HG02870 (cell line): ENCODE measurements around the gene MAP2K3.

Experiments
- ATAC-seq: cut with Tn5 transposase; IDR thresholded peaks from one replicate; pipeline ENCODE4 v1.9.1; 2021; ENCODE audit warnings: mild to moderate bottlenecking, moderate library complexity; ENCODE audit not compliant: unreplicated experiment

The MAP2K3 gene

GRCh38 chr17:21284319-21285163, at the start of gene MAP2K3:
TSS of gene MAP2K3 (plus strand) at chr17:21284711. CDS start at chr17:21284921, 210 bp downstream.
- ATAC-seq: peak; percentile 80

GRCh38 chr17:21235921-21236320, 48.6 kb upstream of the MAP2K3 start:
- ATAC-seq: no peak

DNA sequence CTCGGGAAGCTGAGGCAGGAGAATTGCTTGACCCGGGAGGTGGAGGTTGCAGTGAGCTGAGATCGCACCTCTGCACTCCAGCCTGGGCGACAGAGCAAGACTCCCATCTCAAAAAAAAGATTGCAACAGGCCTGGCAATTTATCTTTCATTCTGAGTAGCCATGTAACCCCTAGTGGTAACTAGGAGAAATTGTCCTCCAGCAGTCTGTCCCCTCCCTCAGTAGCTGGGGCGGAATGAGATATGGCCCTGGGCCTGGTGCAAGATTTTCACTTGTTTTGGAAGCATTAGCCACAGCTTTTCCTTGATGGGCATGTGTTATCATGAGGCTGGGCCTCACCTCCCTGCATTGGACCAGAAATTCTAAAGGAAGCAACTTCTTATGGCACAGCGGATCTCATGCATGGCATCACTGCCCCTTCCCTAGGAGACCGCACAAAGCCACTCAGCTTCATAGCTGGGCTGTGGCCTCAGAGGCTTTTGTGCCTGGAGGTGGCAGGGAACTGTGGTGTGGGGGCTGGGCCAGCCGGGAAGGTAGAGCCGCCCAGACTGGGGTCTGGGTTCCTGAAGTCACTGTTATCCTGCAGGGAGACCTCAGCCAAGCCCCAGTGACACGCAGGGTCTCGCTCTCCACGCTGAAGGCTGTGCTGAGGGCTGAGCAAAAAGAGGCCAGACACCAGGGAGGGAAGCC, 44.7 kb upstream of the MAP2K3 start:
- ATAC-seq: no peak

DNA sequence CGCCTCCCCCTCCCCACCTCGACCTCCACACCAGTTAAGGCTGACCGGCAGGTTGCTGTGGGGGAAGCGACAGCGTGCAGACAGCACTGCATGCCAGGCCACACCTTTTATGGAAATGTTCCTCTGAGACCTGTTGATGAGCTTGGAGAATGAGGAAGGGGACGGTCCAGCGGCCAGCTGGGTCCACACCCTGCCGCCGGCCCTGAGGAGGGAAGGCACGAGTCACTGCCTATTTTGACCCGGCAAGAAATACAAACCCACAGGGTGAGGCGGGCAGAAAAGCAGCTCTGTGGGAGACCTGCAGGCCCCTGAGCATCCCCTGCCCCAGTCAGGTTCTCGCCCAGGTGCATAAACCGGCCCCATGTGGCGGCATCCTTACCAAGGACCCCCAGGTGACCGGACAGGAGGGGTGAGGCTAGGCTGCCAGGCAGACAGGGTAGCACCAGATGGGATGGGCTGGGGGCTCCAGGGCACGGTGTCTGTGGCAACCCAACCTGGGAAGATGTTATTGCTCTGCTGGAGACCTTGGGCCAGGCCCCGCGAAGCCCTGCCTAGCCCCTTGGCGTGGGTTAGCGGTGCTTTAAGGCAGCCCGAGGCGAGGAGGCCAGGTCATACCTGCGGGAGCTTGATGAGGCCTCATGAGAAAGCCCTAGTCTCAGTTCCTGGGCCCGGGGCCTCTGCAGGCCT, 44.0 kb upstream of the MAP2K3 start:
- ATAC-seq: no peak

- no peak for ATAC-seq
Observed at GRCh38 chr17:21241564-21241963, 42.9 kb upstream of the MAP2K3 start.

DNA sequence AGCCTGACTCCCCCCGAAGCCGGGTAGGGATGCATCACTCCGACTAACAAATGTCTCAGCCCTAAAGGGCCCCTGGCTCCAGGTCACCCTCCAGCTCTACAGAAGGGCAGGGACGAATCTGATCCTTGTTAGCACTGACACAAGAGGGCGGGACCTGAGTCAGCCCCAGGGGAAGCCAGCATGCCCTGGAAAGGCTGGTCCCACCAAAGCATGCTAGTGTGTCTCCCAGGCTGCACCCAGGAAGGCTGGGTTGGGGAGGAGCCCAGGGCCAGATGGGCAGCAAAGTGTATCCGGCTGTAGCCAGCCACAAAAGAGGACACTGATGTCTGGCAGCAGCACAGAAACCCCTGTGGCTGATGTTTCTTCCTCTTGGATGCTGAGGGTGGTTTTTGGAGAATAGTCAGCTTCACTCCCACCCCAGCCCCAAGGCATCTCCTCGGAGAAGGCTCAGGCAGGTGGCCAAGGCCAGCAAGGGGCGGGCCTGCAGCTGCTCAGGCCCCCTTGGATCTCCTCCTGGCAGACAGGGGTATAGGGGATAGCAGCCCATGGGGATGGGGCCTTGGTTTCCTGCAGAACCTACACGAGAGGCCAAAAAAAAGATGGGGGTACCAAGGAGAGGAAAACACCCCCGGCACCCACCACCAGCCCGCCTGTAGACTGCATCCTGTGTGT, 42.3 kb upstream of the MAP2K3 start:
- no peak for ATAC-seq

GRCh38 chr17:21242780-21243515, 41.6 kb upstream of the MAP2K3 start:
- no peak for ATAC-seq

DNA sequence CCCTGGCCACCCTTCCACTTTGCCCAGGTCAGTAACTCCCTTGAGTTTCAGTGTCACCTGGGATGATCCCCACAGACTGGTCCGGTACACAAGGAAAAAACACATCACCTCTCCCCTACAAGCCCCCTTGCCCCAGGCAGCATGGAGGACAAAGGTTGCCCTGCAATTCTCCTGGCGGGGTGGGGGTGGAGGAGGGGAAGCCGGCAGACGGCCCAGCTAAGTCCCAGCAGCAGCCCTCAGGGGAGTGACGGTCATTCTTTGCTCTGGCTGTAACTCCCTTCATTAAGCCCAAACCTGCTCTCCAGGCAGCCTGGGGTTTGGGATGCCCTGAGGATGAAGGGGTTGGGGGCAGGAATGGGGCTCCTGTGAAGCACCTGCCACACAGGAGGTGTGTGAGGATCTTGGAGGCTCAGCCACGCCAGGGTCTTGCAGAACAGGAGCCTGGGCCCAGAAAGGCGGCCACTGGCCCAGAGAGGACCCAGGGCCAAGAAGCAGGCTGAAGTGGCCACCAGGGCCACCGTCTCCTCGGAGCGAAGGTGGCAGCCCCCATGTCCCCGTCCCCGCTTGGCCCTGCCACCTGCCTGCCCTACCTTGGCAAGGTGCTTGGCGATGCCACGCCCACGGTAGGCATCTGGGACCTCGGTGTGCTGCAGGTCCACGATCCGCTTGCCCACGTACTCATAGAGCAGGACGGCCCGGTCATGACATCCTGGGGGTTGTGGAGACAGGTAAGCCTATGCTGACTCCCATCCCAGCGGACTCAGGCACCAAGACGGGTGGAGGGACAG, 40.8 kb upstream of the MAP2K3 start:
- ATAC-seq: no peak

DNA sequence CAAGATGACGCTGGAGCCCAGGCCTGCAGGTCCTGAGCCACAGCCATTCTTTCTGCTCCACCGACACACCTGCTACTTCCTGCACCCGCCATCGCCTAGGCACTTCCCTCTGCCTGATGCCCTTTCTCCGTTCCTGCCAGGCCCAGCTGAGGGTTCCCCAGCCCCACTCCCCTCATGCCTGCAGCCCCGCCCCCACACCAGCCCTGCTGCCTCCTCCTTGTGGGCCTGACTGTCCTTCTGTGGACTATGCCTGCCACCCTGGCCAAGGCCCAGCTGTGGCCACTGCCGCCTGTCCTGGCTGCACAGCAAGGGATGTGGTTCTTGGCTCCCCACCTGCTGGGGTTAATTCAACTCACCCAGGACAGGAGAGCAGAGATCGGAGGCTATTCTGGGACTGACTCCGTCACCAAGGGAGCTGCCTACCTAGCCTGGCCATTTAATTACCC, 38.8 kb upstream of the MAP2K3 start:
- no peak for ATAC-seq

GRCh38 chr17:21246698-21247097, 37.8 kb upstream of the MAP2K3 start:
- no peak for ATAC-seq

DNA sequence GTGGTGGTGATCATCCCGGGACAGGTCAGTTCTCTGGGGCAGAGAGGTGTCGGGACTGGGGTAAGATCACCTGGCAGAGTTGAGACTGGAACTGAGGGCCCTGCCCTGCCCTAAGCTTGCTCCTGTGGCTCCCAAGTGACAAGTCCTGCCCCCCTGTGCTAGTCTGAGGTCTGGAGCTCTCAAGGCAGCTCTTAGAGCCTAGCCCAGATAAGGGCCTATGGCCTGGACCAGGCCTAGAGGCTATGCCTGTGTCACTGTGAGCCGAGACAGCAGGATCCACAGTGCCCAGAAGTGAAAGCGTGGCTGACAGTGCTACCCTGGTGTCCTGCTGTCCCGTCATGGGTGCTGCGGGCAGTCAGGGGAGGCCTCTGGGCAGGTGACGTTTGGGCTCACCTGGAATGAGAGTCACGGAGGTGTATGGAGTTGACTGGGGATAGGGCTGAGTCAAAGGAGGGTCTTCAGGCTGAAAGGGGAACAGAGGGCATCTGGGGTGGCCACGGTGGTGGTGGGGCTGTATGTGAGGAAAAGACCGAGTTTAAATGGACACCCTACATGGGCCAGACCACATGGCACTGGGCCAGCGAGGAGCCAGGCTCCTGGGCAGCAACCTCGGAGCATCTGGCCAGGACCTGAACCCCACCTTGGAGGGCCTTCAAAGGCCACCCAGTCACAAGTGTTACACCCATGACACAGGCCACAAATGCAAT, 36.8 kb upstream of the MAP2K3 start:
- no peak for ATAC-seq

GRCh38 chr17:21248500-21248899, 36.0 kb upstream of the MAP2K3 start:
- no peak for ATAC-seq

DNA sequence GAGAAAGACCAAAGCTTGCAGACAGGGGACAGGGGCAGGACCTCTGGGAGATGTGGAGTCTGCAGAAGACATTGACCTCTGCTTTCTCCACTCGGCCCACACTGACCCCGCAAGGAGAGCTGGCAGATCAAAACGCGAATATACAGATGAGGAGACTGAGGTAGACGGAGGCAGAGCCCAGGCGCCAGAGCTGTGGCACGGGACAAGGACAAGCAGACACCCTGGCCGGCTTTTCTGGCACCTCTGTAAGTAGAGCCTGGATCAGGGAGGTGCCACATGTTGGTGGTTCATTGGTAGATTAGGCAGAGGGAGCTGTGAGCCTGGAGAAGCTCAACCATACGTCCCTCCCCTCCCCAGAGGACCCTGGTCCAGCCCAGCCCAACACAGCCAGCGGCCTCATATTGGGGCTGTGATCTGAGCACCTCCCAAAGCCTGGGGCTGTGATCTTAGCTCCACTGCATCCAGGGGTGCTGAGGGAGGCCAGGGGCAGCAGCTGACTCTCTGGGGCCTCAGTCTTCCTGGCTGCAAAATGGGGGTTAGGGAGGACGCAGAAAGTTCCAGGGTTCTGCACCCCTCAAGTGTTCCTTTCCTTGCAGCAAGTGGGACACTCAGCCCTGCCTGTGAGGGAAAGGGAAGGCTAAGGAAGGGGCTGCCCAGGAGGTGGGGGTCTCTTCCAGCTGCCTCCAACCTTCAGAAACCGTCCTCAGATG, 35.3 kb upstream of the MAP2K3 start:
- ATAC-seq: no peak

DNA sequence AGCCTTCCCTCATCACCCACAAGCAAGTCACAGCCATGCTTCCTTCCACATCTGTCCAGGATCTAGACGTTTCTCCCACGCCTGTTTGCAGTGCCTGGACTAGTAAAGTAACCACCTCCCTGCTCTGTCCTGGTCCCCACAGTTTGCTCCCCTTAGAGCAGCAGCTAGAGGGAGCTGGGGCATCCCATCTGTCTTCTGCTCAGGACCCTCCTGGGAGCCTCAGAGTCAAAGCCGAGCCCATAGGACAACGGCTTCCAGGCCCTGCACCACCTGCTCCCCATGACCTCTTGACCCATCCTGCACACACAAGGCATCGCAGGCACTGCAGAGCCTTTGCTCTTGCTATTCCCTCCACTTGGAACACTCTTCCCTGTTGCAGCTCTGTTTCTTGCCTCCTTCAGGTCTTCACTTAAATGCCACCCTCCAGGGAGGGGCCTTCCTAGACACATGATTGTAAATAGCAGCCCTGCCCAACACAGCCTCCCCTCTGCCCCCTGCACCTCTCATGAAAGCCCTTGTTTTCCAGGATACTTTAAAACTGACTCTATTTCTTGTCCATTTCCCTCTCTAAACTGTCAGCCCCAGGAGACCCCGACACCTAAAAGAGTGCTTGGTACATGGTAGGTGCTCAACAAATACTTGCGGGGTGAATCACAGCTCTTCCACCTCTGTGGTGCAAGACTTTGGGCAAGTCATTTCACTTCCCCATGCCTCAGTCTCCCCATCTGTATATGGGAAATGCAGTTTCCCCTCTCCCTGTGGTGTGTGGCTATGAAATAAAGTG, 34.4 kb upstream of the MAP2K3 start:
- ATAC-seq: no peak

- ATAC-seq: no peak
Observed at GRCh38 chr17:21250854-21251253, 33.7 kb upstream of the MAP2K3 start.

DNA sequence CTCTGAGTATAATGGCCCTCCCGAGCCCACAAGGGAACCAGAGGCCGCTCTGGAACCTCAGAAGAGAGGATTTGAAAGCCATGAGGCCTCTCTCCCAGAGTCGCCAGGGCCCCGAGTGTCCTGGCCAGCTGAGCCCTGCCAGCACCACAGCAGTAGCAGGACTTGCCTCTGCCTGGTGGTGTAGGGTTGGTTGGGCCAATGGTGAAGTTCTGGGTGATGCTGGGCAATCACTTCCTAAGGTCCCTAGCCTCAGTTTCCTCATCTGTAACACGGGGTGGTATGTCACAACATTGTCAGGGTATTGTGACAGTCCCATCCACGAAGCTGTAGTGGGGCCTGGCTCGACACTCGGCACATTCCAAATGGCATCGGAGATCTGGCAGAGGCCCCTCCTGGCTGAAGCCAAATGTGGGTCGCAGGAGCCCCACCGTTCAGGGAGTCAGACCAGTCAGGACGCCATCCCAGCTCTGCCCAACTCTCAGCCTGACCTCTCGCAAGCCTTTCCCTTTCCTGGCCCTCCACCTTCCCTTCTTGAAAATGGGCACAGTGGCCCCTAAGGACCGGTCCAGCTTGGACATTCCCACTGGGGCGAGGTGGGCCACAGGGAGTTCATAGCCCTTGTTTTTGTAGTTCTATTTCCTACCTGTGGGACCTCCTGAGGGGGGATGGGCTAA, 33.0 kb upstream of the MAP2K3 start:
- ATAC-seq: no peak

- ATAC-seq: no peak
Observed at GRCh38 chr17:21252289-21252795, 32.2 kb upstream of the MAP2K3 start.
